ENCODE results near the gene GLRA2. TPM values are rescaled to one million over a fixed set of nuclear protein-coding genes. Genes with fewer than 3 reads are reported as not detected.

GLRA2 gene
- polyA plus RNA-seq, 1 donor (not counting 4 experiments of a cell fraction or from before 2014, with no cell fraction given), result not detected

GRCh38 chrX:14672611-14673172, 143.4 kb downstream of the GLRA2 start:
- Histone ChIP-seq H3K9ac (ENCODE audit: control insufficient read depth, extremely low read depth, insufficient read depth, low read length) (no peak overlapping the region), H3K9me3 (ENCODE audit: control insufficient read depth, low read depth, low read length) (no peaks in the 10 kb centered on the region), H3K36me3 (ENCODE audit: control insufficient read depth in 2 of 2, extremely low read depth in 1 of 2, insufficient read depth in 2 of 2, low read length in 2 of 2) (no peaks in the 10 kb centered on the region), H4K20me1 (ENCODE audit: control insufficient read depth, extremely low read depth, insufficient read depth, low read length) (no peaks in the 10 kb centered on the region), H2AFZ (ENCODE audit: control insufficient read depth, low read length) (no peak overlapping the region), H3K79me2 (ENCODE audit: control insufficient read depth, insufficient read depth, low read length) (no peaks in the 10 kb centered on the region), H3K4me3 (ENCODE audit: control insufficient read depth in 2 of 3, extremely low read depth in 1 of 3, insufficient read depth in 2 of 3, low read depth in 1 of 3, low read length in 3 of 3) (no peak overlapping the region), H3K27me3 (ENCODE audit: control insufficient read depth, extremely low read depth, insufficient read depth, low read length) (no peaks in the 10 kb centered on the region), H3K4me1 (ENCODE audit: control insufficient read depth, extremely low read depth, insufficient read depth, low read length) (peaks cover 11% of the 10 kb centered on the region), H3K9me1 (ENCODE audit: control insufficient read depth, extremely low read depth, insufficient read depth, low read length) (no peaks in the 10 kb centered on the region), H3K4me2 (ENCODE audit: control insufficient read depth, extremely low read depth, insufficient read depth, low read depth, low read length) (no peak overlapping the region), H3K27ac (ENCODE audit: control insufficient read depth, insufficient read depth, low read length) (no peak overlapping the region)
- DNase-seq (ENCODE audit: low read depth, low spot score), result no peak
- no peak for FAIRE-seq
- no peak for TF ChIP-seq CTCF (optimal IDR thresholded peaks at IDR 0.05 in 1 of 3, IDR thresholded peaks at IDR 0.05 in 1 of 3, conservative IDR thresholded peaks at IDR 0.05 in 1 of 3; ENCODE audit: extremely low read depth in 1 of 3, insufficient read depth in 2 of 3, low read length in 3 of 3)
- TF ChIP-seq EZH2 (IDR thresholded peaks at IDR 0.05; ENCODE audit: low read length), result no peak
- dilution Hi-C loops (cut with MboI; ENCODE audit: extremely low pct_ligation_motif_present, low sequenced_read_pairs), result no loop called here

- no peaks in the 10 kb centered on the region for H3K27me3 ChIP-seq (ENCODE audit: control insufficient read depth, extremely low read depth, insufficient read depth, low read length)
- H4K20me1 ChIP-seq (ENCODE audit: control insufficient read depth, extremely low read depth, insufficient read depth, low read length), result no peaks in the 10 kb centered on the region
- FAIRE-seq (no peak), DNase-seq (ENCODE audit: low read depth, low spot score) (no peak)
- no peak overlapping the region for H2AFZ ChIP-seq (ENCODE audit: control insufficient read depth, low read length)
- no peak overlapping the region for H3K27ac ChIP-seq (ENCODE audit: control insufficient read depth, insufficient read depth, low read length)
- TF ChIP-seq CTCF (optimal IDR thresholded peaks at IDR 0.05 in 1 of 3, IDR thresholded peaks at IDR 0.05 in 1 of 3, conservative IDR thresholded peaks at IDR 0.05 in 1 of 3; ENCODE audit: extremely low read depth in 1 of 3, insufficient read depth in 2 of 3, low read length in 3 of 3), result no peak
- no peak for TF ChIP-seq EZH2 (IDR thresholded peaks at IDR 0.05; ENCODE audit: low read length)
- H3K9me1 ChIP-seq (ENCODE audit: control insufficient read depth, extremely low read depth, insufficient read depth, low read length), result no peaks in the 10 kb centered on the region
- H3K9me3 ChIP-seq (ENCODE audit: control insufficient read depth, low read depth, low read length), result no peaks in the 10 kb centered on the region
- H3K4me2 ChIP-seq (ENCODE audit: control insufficient read depth, extremely low read depth, insufficient read depth, low read depth, low read length), result peak overlapping the region; percentile 19
- H3K4me1 ChIP-seq (ENCODE audit: control insufficient read depth, extremely low read depth, insufficient read depth, low read length), result peaks cover 11% of the 10 kb centered on the region
- dilution Hi-C loops (cut with MboI; ENCODE audit: extremely low pct_ligation_motif_present, low sequenced_read_pairs), result no loop called here
- no peak overlapping the region for H3K4me3 ChIP-seq (ENCODE audit: control insufficient read depth in 2 of 3, extremely low read depth in 1 of 3, insufficient read depth in 2 of 3, low read depth in 1 of 3, low read length in 3 of 3)
- H3K79me2 ChIP-seq (ENCODE audit: control insufficient read depth, insufficient read depth, low read length), result no peaks in the 10 kb centered on the region
- H3K36me3 ChIP-seq (ENCODE audit: control insufficient read depth in 2 of 2, extremely low read depth in 1 of 2, insufficient read depth in 2 of 2, low read length in 2 of 2), result no peaks in the 10 kb centered on the region
- no peak overlapping the region for H3K9ac ChIP-seq (ENCODE audit: control insufficient read depth, extremely low read depth, insufficient read depth, low read length)
These were observed 143.9 kb downstream of the GLRA2 start for GRCh38 chrX:14673236-14673635.

All from keratinocyte (primary cell).